Colonic mucosa (tissue), 4 donors: ENCODE measurements around the gene ANKZF1. TPM values are rescaled to one million over a fixed set of nuclear protein-coding genes. Genes with fewer than 3 reads are reported as not detected.
A peak's percentile ranks its signal among the peaks of the same experiment; 100 is the strongest.

Experiments
- DNase-seq: peaks from one replicate; pipeline ENCODE4 v3.0.0-alpha.2; 2020
- H3K27ac ChIP-seq: fragments of 200-600 bp; one replicate; pipeline ENCODE4 v1.8.0; 2021
- H3K27me3 ChIP-seq: fragments of 200-600 bp; one replicate; pipeline ENCODE4 v1.8.0; 2021
- H3K36me3 ChIP-seq: fragments of 200-600 bp; one replicate; pipeline ENCODE4 v1.8.0; 2021
- H3K4me1 ChIP-seq: fragments of 200-600 bp; one replicate; pipeline ENCODE4 v1.8.0; 2021; ENCODE audit warnings: mild to moderate bottlenecking
- H3K4me3 ChIP-seq: fragments of 200-600 bp; one replicate; pipeline ENCODE4 v1.8.0; 2021
- H3K9ac ChIP-seq, 2 donors: one replicate each; pipeline ENCODE4 v1.7.0; 2013; ENCODE audit warnings: control low read depth in 2 of 2, low read depth in 2 of 2, low read length in 2 of 2
- H3K9me3 ChIP-seq: fragments of 200-600 bp; one replicate; pipeline ENCODE4 v1.8.0; 2021
- CTCF ChIP-seq: fragments of 200-600 bp; IDR thresholded peaks from one replicate; pipeline ENCODE4 v1.8.0; 2022; ENCODE audit warnings: antibody characterized with exemption, mild to moderate bottlenecking
- intact Hi-C: fragments of 100-400 bp; cut with DNase I; formaldehyde crosslinking; loops from one replicate; pipeline ENCODE4 v1.14.1; 2022
- total RNA-seq, 2 donors: library from RNA; stranded (reverse); fragmentation: NEBNext Ultra II Directional in 1 of 2; extraction: Animal tissue kit (Norgen Biotek cat#: 25700) in 1 of 2; gene quantifications; one replicate each; pipeline ENCODE4 v1.2.1, GENCODE V29; 2021
- donor health status: healthy.
- donor health status: DM: no; HTN: no; CAD: no.
- donor health status: DM: no; HTN: no; CAD: no.

Gene ANKZF1
- total RNA-seq, 2 donors from 2014 or later = 56.7 to 67.1 TPM

- Histone ChIP-seq H3K27ac (peak overlapping the region; percentile 92), H3K4me3 (no peak overlapping the region), H3K9me3 (no peaks in the 10 kb centered on the region), H3K27me3 (no peaks in the 10 kb centered on the region), H3K36me3 (no peaks in the 10 kb centered on the region), H3K4me1 (no peaks in the 10 kb centered on the region), H3K9ac (peak overlapping the region in 1 of 2 donors; percentile 14)
- peak; percentile 29 for DNase-seq
- TF ChIP-seq CTCF = no peak
- intact Hi-C loops = loop anchor here (2.0 kb wide), 1 partner anchor 29 kb away; the partner anchor contains the start of gene RETREG2
Observed at GRCh38 chr2:219207884-219208740, 21.5 kb upstream of the ANKZF1 start.

- H3K9me3 ChIP-seq = no peaks in the 10 kb centered on the region
- no peaks in the 10 kb centered on the region for H3K4me1 ChIP-seq
- TF ChIP-seq CTCF = no peak
- no peak overlapping the region for H3K4me3 ChIP-seq
- no peak overlapping the region for H3K27ac ChIP-seq
- DNase-seq = no peak
- H3K27me3 ChIP-seq = no peaks in the 10 kb centered on the region
- intact Hi-C loops = no loop called here
- no peak overlapping the region for H3K9ac ChIP-seq
- no peaks in the 10 kb centered on the region for H3K36me3 ChIP-seq
Observed at GRCh38 chr2:219209236-219210195, 20.1 kb upstream of the ANKZF1 start.

- intact Hi-C loops = no loop called here
- DNase-seq = peak; percentile 16
- Histone ChIP-seq H3K4me1 (no peaks in the 10 kb centered on the region), H3K27me3 (no peaks in the 10 kb centered on the region), H3K4me3 (no peak overlapping the region), H3K36me3 (no peaks in the 10 kb centered on the region), H3K27ac (no peak overlapping the region), H3K9me3 (no peaks in the 10 kb centered on the region), H3K9ac (no peak overlapping the region)
- TF ChIP-seq CTCF = no peak
Observed at GRCh38 chr2:219210196-219210885, 19.3 kb upstream of the ANKZF1 start.

- Histone ChIP-seq H3K9ac (no peak overlapping the region), H3K27ac (no peak overlapping the region), H3K4me1 (no peaks in the 10 kb centered on the region), H3K27me3 (no peaks in the 10 kb centered on the region), H3K9me3 (no peaks in the 10 kb centered on the region), H3K36me3 (no peaks in the 10 kb centered on the region), H3K4me3 (no peak overlapping the region)
- no peak for TF ChIP-seq CTCF
- intact Hi-C loops = no loop called here
- no peak for DNase-seq
Observed at GRCh38 chr2:219210886-219211362, 18.7 kb upstream of the ANKZF1 start.

GRCh38 chr2:219213026-219213415 lies 16.6 kb upstream of the ANKZF1 start:
- intact Hi-C loops = no loop called here
- Histone ChIP-seq H3K27me3 (no peaks in the 10 kb centered on the region), H3K4me3 (no peak overlapping the region), H3K36me3 (no peaks in the 10 kb centered on the region), H3K4me1 (no peaks in the 10 kb centered on the region), H3K27ac (no peak overlapping the region), H3K9me3 (no peaks in the 10 kb centered on the region), H3K9ac (no peak overlapping the region)
- peak; percentile 17 for DNase-seq
- TF ChIP-seq CTCF = no peak
